ENCODE results near the gene STMN3.

STMN3 gene

GRCh38 chr20:63627751-63628245, 25.4 kb downstream of the STMN3 start:
- DNase-seq (ENCODE audit: low spot score): no peak
- Histone ChIP-seq H3K27ac (peak overlapping the region; percentile 85 to 99), H3K4me3 (peak overlapping the region; percentile 99)
- TF ChIP-seq CTCF (IDR thresholded peaks at IDR 0.05): no peak

- Histone ChIP-seq H3K27ac (peak overlapping the region; percentile 85 to 99), H3K4me3 (peak overlapping the region; percentile 99)
- DNase-seq (ENCODE audit: low spot score): peak; percentile 96
- TF ChIP-seq CTCF (IDR thresholded peaks at IDR 0.05): no peak
These were observed 26.0 kb downstream of the STMN3 start for GRCh38 chr20:63627129-63627750.

- TF ChIP-seq CTCF (IDR thresholded peaks at IDR 0.05): no peak
- Histone ChIP-seq H3K27ac (peak within 1 kb of the TSS; percentile 85 to 99), H3K4me3 (peak within 1 kb of the TSS; percentile 99)
- DNase-seq (ENCODE audit: low spot score): peak; percentile 86
These were observed 26.6 kb downstream of the STMN3 start, which contains the start of gene GMEB2 for GRCh38 chr20:63626424-63627128. Gene GMEB2 (minus strand): TSS chr20:63627101. CDS start chr20:63619397, 7,704 bp downstream.

- no peak for TF ChIP-seq CTCF (IDR thresholded peaks at IDR 0.05)
- H3K4me3 ChIP-seq: peak overlapping the region; percentile 99
- DNase-seq (ENCODE audit: low spot score): no peak
- H3K27ac ChIP-seq: peak overlapping the region; percentile 85 to 99
These were observed 27.3 kb downstream of the STMN3 start for GRCh38 chr20:63625771-63626423.

- TF ChIP-seq CTCF (IDR thresholded peaks at IDR 0.05): no peak
- Histone ChIP-seq H3K4me3 (no peak overlapping the region), H3K27ac (no peak overlapping the region)
- no peak for DNase-seq (ENCODE audit: low spot score)
These were observed 28.7 kb downstream of the STMN3 start for GRCh38 chr20:63624486-63624885.

- H3K27ac ChIP-seq: no peak overlapping the region
- no peak overlapping the region for H3K4me3 ChIP-seq
- TF ChIP-seq CTCF (IDR thresholded peaks at IDR 0.05): no peak
- DNase-seq (ENCODE audit: low spot score): no peak
These were observed 30.5 kb downstream of the STMN3 start for GRCh38 chr20:63622732-63623131.
